ENCODE data around the gene SLC29A1.

SLC29A1 gene

DNA sequence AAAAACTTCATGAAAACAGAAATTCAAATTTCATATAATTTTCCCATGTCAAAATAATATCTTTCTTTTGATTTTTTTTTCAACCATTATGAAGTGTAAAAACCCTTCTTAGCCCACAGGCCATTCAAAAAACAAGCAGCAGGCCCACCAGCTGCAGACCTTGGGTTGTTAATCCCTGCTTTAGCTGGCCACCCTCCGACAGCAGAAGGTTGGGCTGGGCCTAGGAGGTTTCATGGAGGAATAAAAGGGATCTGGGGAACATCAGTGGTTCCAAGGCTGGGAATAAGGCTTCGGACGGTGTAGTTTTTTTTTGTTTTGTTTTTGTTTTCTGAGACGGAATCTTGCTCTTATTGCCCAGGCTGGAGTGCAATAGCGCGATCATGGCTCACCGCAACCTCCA is 19.9 kb downstream of the SLC29A1 start:
- no peak overlapping the region for H3K4me3 ChIP-seq (ENCODE audit: low read depth, low read length)
- DNase-seq (ENCODE audit: low read depth), result no peak
- TF ChIP-seq, protein P1, sequence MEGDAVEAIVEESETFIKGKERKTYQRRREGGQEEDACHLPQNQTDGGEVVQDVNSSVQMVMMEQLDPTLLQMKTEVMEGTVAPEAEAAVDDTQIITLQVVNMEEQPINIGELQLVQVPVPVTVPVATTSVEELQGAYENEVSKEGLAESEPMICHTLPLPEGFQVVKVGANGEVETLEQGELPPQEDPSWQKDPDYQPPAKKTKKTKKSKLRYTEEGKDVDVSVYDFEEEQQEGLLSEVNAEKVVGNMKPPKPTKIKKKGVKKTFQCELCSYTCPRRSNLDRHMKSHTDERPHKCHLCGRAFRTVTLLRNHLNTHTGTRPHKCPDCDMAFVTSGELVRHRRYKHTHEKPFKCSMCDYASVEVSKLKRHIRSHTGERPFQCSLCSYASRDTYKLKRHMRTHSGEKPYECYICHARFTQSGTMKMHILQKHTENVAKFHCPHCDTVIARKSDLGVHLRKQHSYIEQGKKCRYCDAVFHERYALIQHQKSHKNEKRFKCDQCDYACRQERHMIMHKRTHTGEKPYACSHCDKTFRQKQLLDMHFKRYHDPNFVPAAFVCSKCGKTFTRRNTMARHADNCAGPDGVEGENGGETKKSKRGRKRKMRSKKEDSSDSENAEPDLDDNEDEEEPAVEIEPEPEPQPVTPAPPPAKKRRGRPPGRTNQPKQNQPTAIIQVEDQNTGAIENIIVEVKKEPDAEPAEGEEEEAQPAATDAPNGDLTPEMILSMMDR (IDR thresholded peaks at IDR 0.05; ENCODE audit: insufficient read depth, low read depth, low read length, missing control alignments), result no peak

DNA sequence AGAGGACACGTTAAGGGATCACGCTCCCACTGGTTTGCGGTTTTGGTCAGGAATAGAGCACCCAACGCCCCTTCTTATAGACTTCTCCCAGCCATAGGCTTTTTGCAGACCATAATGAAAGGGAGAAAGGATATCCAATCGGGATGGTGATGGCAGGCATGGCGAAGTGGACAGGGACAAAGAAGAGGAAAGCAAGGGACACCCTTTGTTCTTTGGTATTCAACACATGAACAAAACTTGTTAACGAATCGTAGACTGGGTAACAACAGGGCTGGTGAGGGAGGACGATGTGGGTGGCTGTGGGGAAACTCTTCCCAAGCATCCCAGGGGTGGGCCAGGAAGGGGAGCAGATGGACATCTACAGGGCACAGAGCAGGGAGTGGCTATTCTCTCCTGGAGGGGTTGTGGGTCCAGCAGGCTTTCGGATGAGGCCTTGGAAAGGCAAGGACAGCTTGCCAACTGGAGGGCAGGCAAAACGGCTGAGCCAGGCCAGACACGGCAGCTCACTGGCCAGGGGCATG is 22.1 kb downstream of the SLC29A1 start:
- H3K4me3 ChIP-seq (ENCODE audit: low read depth, low read length), result peak overlapping the region; percentile 70
- TF ChIP-seq, protein P1 (IDR thresholded peaks at IDR 0.05; ENCODE audit: insufficient read depth, low read depth, low read length, missing control alignments), result no peak
- DNase-seq (ENCODE audit: low read depth), result no peak

DNA sequence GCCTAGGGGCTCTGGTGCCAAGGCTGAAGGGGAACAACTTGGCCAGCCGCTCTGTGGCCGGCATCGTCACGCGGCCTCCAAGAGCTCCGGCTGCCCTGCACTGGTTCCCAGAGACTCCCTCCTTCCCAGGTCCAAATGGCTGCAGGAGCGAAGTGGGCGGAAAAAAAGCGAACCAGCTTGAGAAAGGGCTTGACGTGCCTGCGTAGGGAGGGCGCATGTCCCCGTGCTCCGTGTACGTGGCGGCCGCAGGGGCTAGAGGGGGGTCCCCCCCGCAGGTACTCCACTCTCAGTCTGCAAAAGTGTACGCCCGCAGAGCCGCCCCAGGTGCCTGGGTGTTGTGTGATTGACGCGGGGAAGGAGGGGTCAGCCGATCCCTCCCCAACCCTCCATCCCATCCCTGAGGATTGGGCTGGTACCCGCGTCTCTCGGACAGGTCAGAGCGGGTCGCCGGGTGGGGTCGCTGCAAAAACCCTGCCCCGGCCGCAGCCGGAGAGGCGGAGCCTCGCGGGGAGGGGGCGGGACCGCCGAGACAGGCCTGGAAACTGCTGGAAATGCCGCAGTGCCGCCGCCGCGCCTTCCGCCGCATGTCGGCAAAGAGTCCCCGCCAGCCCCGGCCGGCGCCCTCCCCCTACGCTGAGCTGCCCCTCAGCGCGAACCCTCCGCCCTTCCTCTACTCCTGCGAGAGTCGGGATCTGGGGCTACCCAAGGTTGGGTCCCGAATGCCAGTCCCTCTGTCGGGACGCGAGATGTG is 22.7 kb downstream of the SLC29A1 start:
- peak overlapping the region; percentile 70 for H3K4me3 ChIP-seq (ENCODE audit: low read depth, low read length)
- TF ChIP-seq, protein P1 (IDR thresholded peaks at IDR 0.05; ENCODE audit: insufficient read depth, low read depth, low read length, missing control alignments), result peak; percentile 30
- peak; percentile 93 for DNase-seq (ENCODE audit: low read depth)

DNA sequence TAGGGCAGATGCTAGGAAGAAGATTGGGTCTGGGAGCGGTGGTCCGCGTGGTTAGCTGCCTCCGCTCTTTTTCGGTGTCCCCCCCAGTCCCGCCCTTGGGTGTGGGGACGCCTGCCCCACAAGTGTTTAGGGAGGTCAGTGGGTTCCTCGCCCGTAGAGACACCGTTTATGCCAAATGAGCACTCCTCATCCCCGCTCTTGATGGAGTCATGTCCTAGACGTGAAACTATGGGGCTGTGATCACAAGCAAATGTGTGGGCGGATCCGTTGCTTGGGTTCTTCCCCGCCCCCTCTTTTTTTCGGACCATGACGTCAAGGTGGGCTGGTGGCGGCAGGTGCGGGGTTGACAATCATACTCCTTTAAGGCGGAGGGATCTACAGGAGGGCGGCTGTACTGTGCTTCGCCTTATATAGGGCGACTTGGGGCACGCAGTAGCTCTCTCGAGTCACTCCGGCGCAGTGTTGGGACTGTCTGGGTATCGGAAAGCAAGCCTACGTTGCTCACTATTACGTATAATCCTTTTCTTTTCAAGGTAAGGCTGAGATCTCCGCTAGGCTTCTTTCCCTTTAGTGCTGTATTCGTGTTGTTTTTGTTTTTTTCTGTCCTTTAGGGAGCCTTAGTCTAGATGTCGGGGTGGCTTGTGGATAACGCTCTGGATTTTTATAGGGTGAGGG is 23.4 kb downstream of the SLC29A1 start, which contains the start of gene HSP90AB1:
HSP90AB1 (plus strand) TSS at position 439 of the 675 bp plus-strand sequence. CDS start 1,529 bp downstream, outside the sequence.
- TF ChIP-seq, protein P1 (IDR thresholded peaks at IDR 0.05; ENCODE audit: insufficient read depth, low read depth, low read length, missing control alignments), result no peak
- peak within 1 kb of the TSS; percentile 70 for H3K4me3 ChIP-seq (ENCODE audit: low read depth, low read length)
- peak; percentile 100 for DNase-seq (ENCODE audit: low read depth)

DNA sequence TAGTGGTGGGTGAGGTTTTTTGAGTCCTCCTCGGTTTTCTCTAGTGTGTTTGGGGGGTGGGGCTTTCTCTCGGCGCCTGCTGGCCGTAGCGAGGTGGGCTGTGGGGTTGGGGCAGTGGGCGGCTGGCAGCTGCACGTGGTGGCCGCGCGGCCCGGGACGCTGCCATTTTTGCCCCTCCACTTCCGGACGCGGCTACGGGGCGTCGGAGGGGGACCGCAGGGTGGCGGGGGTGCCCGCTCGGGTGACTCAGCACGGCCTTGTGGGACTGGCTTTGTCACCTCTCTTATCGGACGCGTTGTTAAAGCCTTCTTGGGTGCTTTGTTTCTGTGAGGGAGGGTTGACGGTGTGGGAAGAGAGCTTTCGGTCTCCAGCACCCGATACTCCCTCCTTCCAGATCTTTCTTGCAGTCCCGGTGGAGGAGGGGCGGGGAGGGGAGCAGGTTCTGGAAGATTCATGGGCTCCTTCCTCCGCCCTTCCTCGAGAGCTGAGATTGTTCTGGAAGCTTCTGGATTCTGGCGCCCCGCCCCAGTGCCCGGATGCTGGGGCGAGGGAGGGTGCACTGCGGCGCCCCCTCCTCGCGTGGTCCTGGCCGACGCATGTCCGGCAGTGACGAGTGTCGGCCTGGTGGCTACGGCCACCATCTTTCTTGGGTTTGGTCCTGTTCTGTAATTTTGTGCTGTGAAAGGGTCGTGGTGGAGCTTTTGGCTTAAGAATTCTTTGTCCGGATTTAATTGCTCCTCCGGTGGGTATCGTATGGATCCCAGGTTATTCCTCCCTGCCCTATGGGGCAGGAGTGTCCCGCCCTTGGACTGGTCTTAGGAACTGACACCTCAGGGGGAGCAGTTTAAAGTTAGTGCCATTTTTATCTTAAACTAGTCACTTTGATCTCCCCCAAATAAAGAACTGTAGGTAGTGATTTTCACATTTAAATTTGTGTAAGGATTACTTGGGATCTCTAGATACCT is 24.2 kb downstream of the SLC29A1 start:
- DNase-seq (ENCODE audit: low read depth), result peak; percentile 79
- TF ChIP-seq, protein P1 (IDR thresholded peaks at IDR 0.05; ENCODE audit: insufficient read depth, low read depth, low read length, missing control alignments), result no peak
- peak overlapping the region; percentile 70 for H3K4me3 ChIP-seq (ENCODE audit: low read depth, low read length)

DNA sequence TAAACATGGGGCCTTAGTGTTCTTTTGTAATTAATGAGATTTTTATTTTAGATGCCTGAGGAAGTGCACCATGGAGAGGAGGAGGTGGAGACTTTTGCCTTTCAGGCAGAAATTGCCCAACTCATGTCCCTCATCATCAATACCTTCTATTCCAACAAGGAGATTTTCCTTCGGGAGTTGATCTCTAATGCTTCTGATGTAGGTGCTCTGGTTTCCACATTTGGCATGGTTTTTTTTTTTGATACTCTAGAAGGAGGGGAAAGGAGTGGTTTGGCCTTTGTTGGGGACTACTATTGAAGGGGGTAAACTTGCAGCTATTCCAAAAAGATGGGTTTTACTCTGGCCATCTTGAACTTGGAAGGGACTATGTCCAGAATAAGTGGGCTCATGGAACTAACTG is 25.2 kb downstream of the SLC29A1 start:
- TF ChIP-seq, protein P1 (IDR thresholded peaks at IDR 0.05; ENCODE audit: insufficient read depth, low read depth, low read length, missing control alignments), result no peak
- H3K4me3 ChIP-seq (ENCODE audit: low read depth, low read length), result peak overlapping the region; percentile 70
- DNase-seq (ENCODE audit: low read depth), result no peak
